HUES6 (cell line): ENCODE results near the gene WSCD1.
A peak's percentile ranks its signal among the peaks of the same experiment; 100 is the strongest.

ENCODE experiments used
- H3K27ac ChIP-seq: 2 replicates; pipeline ENCODE4 v1.7.0; 2013; ENCODE audit warnings: low read depth, mild to moderate bottlenecking, low read length, inconsistent platforms
- H3K27me3 ChIP-seq: 2 replicates; pipeline ENCODE4 v1.6.1; 2013; ENCODE audit warnings: low read length; ENCODE audit not compliant: control insufficient read depth, insufficient read depth
- H3K36me3 ChIP-seq: 2 replicates; pipeline ENCODE4 v1.6.1; 2013; ENCODE audit warnings: low read length; ENCODE audit not compliant: control insufficient read depth, insufficient read depth
- H3K4me1 ChIP-seq: 2 replicates; pipeline ENCODE4 v1.6.1; 2013; ENCODE audit warnings: low read length; ENCODE audit not compliant: control insufficient read depth, insufficient read depth
- H3K4me3 ChIP-seq: 2 replicates; pipeline ENCODE4 v1.5.1; 2013; ENCODE audit warnings: low read depth, low read length
- H3K9ac ChIP-seq: one replicate; pipeline ENCODE4 v1.6.1; 2013; ENCODE audit warnings: mild to moderate bottlenecking, low read length
- H3K9me3 ChIP-seq: 2 replicates; pipeline ENCODE4 v1.6.1; 2013; ENCODE audit warnings: low read depth, low read length; ENCODE audit not compliant: control insufficient read depth, insufficient read depth

Gene WSCD1

GRCh38 chr17:6160232-6160555 lies 90.0 kb downstream of the WSCD1 start:
- no peaks in the 10 kb centered on the region for H3K36me3 ChIP-seq
- no peak overlapping the region for H3K4me3 ChIP-seq
- H3K9ac ChIP-seq, result no peak overlapping the region
- peaks cover 25% of the 10 kb centered on the region for H3K4me1 ChIP-seq
- H3K27ac ChIP-seq, result no peak overlapping the region
- H3K9me3 ChIP-seq, result no peaks in the 10 kb centered on the region
- H3K27me3 ChIP-seq, result no peaks in the 10 kb centered on the region

DNA sequence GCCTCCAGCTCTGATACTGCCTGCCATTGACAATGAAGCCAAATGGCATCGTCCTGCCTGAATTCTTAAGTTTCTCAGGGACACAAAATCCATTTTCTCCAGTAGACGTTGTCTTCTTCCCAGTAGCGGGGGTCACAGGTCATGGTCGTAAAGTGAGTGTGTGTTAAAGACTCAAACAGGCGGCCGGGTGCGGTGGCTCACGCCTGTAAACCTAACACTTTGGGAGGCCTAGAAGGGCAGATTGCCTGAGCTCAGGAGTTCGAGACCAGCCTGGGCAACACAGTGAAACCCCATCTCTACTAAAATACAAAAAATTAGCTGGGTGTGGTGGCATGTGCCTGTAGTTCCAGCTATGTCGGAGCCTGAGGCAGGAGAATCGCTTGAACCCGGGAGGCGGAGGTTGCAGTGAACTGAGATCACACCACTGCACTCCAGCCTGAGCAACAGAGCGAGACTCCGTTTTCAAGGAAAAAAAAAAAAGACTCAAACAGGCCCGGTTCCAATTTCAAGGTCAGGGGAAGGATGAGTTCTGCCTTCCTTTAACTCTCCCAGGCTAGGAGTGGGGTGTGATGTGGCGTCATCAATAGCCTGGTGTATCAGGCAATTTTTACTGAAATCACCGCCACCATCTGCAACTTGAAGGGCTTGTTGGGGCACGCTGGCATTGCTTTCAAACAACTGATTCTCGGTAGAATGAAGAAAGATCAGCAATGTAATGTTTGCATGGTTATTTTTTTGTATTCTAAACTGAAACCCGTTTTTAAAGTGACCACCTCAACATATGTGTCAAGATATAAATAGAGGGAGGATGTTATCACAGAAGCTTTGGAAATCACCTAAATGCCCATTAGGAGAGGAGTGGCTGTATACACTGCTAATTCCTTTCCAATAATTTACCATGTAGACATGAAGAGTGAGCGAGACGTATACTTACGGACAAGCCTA lies 91.0 kb downstream of the WSCD1 start:
- Histone ChIP-seq H3K27ac (no peak overlapping the region), H3K27me3 (no peaks in the 10 kb centered on the region), H3K36me3 (no peaks in the 10 kb centered on the region), H3K4me1 (peaks cover 25% of the 10 kb centered on the region), H3K9me3 (no peaks in the 10 kb centered on the region), H3K4me3 (no peak overlapping the region), H3K9ac (no peak overlapping the region)

DNA sequence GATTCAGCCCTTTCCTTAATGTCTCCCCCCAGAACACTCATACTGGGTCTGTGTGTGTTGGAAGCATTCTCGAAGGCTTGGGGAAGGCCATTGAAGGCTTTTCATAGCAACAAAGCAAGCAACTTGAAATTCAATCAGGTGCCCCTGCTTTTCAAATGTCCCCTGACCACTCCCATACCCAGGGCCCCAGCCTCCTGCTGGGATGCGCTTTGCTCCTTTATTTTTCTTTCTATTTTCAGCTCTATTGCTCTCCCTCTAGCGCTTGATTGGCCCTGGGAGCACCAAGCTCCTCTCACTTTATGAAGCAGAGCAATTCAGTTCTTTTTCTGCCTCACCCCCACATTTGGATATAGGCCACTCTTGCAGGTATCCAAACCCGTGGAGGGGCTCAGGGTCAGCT lies 92.0 kb downstream of the WSCD1 start:
- H3K9me3 ChIP-seq, result no peaks in the 10 kb centered on the region
- H3K9ac ChIP-seq, result no peak overlapping the region
- no peak overlapping the region for H3K4me3 ChIP-seq
- no peaks in the 10 kb centered on the region for H3K36me3 ChIP-seq
- H3K4me1 ChIP-seq, result peaks cover 28% of the 10 kb centered on the region
- peak overlapping the region; percentile 1; the same call in 1 of the 2 replicates for H3K27ac ChIP-seq
- H3K27me3 ChIP-seq, result no peaks in the 10 kb centered on the region

DNA sequence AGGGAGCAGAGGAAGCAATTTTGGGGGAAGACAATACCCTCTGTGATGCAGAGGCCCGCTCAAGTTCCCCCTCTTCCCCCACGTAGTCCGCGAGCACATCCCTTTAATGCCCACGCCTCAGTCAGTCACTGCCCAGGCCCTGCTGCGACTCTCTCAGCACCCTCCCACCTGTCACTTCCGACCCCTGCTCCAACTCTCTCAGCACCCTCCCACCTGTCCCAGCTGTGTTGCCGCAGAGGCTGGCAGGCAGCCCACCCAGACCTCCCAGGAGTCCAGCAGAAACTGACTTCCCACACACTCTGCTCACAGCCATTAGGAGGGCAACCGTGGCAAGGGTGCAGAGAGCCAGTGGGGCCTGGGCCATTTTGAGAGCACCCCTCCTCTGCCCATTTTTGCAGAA lies 92.7 kb downstream of the WSCD1 start:
- Histone ChIP-seq H3K4me3 (no peak overlapping the region), H3K4me1 (peaks cover 28% of the 10 kb centered on the region), H3K36me3 (no peaks in the 10 kb centered on the region)

DNA sequence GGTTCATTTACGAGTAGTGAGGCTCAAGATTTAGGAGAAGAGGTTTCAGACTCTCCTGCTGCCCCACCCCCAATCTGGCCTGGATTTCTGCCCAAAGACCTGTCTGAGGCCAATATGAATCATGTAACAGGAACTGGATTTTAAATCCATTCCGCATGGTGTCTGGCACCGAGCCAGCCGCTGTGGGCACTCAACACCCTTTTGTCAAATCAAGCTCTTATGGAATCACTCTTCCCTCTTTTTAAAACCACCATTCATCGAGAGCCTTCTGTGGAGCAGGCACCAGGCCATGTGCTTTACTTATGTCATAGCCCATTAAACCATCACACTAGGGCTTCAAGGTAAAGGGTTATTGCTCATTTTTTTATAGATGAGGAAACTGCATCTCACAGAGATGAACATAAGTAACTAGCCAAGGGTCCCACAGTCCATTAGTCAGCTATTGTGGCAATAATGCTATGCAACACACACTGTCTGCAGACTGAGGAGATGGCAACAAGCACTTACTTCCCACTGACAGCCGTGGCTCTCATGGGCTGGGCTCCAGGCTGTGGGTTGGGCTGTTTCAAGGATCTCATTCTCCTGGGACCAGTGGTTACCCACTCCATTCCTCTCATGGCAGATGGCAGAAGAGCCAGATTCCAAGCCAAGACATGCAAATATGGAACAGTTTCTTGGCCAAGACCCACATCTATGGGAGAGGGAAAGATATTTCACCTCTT lies 93.6 kb downstream of the WSCD1 start:
- Histone ChIP-seq H3K9me3 (no peaks in the 10 kb centered on the region), H3K27ac (no peak overlapping the region), H3K9ac (no peak overlapping the region), H3K36me3 (no peaks in the 10 kb centered on the region), H3K27me3 (no peaks in the 10 kb centered on the region), H3K4me1 (peaks cover 28% of the 10 kb centered on the region), H3K4me3 (no peak overlapping the region)

More for the DNA sequence above, 92.7 kb downstream of the WSCD1 start:
- Histone ChIP-seq H3K9ac (no peak overlapping the region), H3K27ac (no peak overlapping the region), H3K27me3 (no peaks in the 10 kb centered on the region), H3K9me3 (no peaks in the 10 kb centered on the region)

GRCh38 chr17:6164996-6165395 lies 94.8 kb downstream of the WSCD1 start:
- H3K9me3 ChIP-seq, result 0 out of 2 replicates have a peak, but pooled peaks cover 1% of the 10 kb centered on the region
- H3K36me3 ChIP-seq, result no peaks in the 10 kb centered on the region
- no peak overlapping the region for H3K27ac ChIP-seq
- no peaks in the 10 kb centered on the region for H3K27me3 ChIP-seq
- H3K4me1 ChIP-seq, result peaks cover 26% of the 10 kb centered on the region
- H3K9ac ChIP-seq, result no peak overlapping the region
- no peak overlapping the region for H3K4me3 ChIP-seq

DNA sequence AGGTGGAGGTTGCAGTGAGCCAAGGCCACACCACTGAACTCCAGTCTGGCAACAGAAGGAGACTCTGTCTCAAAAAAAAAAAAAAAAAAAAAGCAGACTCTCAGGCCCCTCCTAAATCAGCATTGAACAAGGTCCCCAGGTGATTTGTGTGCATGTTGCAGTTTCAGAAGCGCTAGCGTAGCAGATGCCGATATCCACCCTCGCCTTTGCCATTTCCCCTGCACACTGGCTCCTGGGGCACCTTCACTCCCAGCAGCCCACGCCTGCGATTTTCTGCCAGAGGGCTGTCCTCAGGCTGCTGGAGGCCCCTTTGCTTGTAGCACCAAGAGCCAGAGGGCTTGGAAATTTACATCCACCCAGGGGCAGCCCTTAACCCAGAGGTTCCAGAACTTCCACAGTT lies 95.6 kb downstream of the WSCD1 start:
- no peak overlapping the region for H3K4me3 ChIP-seq
- no peaks in the 10 kb centered on the region for H3K36me3 ChIP-seq
- H3K27ac ChIP-seq, result no peak overlapping the region
- peaks cover 8% of the 10 kb centered on the region; the same call in 1 of the 2 replicates for H3K9me3 ChIP-seq
- H3K9ac ChIP-seq, result no peak overlapping the region
- no peaks in the 10 kb centered on the region for H3K27me3 ChIP-seq
- H3K4me1 ChIP-seq, result peaks cover 25% of the 10 kb centered on the region

- H3K9me3 ChIP-seq, result peaks cover 12% of the 10 kb centered on the region; the same call in 1 of the 2 replicates
- no peaks in the 10 kb centered on the region for H3K36me3 ChIP-seq
- peaks cover 22% of the 10 kb centered on the region for H3K4me1 ChIP-seq
- no peak overlapping the region for H3K4me3 ChIP-seq
- H3K27ac ChIP-seq, result no peak overlapping the region
- no peak overlapping the region for H3K9ac ChIP-seq
- H3K27me3 ChIP-seq, result no peaks in the 10 kb centered on the region
Measured at GRCh38 chr17:6166492-6167179, 96.5 kb downstream of the WSCD1 start.

DNA sequence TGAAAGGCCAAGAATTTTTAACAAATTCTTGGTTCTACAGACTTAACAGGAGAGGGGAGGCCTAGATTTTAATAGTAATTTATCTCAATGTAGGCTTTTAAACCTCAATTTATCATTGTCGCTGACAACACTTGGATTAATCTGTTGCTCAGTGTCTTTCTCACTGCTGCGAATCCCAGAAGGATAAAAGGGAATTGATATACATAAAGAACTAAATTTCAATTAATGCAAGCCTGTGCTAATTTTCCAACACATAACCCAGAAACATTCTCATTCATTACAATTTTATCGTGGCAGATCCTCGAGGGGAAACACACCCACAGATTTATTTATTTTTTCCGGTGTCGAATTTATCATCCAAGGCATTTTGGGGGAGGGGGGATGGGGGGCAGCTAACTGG lies 98.1 kb downstream of the WSCD1 start:
- H3K4me3 ChIP-seq, result no peak overlapping the region
- H3K36me3 ChIP-seq, result no peaks in the 10 kb centered on the region
- no peak overlapping the region for H3K9ac ChIP-seq
- no peaks in the 10 kb centered on the region for H3K27me3 ChIP-seq
- peaks cover 12% of the 10 kb centered on the region; the same call in 1 of the 2 replicates for H3K9me3 ChIP-seq
- no peak overlapping the region for H3K27ac ChIP-seq
- H3K4me1 ChIP-seq, result peaks cover 22% of the 10 kb centered on the region

DNA sequence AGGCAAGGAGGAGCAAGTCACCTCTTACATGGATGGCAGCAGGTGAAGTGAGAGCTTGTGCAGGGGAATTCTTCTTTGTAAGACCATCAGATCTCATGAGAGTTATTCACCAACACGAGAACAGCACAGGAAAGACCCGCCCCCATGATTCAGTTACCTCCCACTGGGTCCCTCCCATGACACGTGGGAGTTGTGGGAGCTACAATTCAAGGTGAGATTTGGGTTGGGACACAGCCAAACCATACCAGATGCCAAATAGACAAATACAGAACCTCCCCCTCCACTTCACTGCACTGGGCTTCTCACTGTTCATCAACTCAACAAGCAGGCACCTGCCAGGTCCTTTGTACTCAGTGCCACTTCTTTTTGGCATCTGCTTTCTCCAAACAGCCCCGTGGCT lies 100.2 kb downstream of the WSCD1 start:
- no peak overlapping the region for H3K27ac ChIP-seq
- peaks cover 20% of the 10 kb centered on the region for H3K4me1 ChIP-seq
- H3K9me3 ChIP-seq, result peaks cover 12% of the 10 kb centered on the region; the same call in 1 of the 2 replicates
- no peak overlapping the region for H3K4me3 ChIP-seq
- H3K9ac ChIP-seq, result no peak overlapping the region
- H3K36me3 ChIP-seq, result no peaks in the 10 kb centered on the region
- H3K27me3 ChIP-seq, result no peaks in the 10 kb centered on the region
